Ovary (tissue), 9 donors: Measurements from ENCODE around the gene USP48. TPM values are rescaled to one million over a fixed set of nuclear protein-coding genes. Genes with fewer than 3 reads are reported as not detected.
A peak's percentile ranks its signal among the peaks of the same experiment; 100 is the strongest.

ENCODE experiments used
- DNase-seq, 5 donors: peaks; one replicate each; pipeline ENCODE4 v3.0.0-alpha.2; 2019 to 2020
- H3K27ac ChIP-seq, 2 donors: fragments of 200-600 bp; one replicate each; pipeline versions ENCODE4 v1.5.1 to v1.8.0; 2019 to 2022
- H3K27me3 ChIP-seq: fragments of 200-600 bp; one replicate; pipeline ENCODE4 v1.8.0; 2022
- H3K36me3 ChIP-seq: fragments of 200-600 bp; sonication (generic); one replicate; pipeline ENCODE4 v1.5.1; 2019
- H3K4me1 ChIP-seq: one replicate; pipeline ENCODE4 v1.8.1; 2013; ENCODE audit warnings: mild to moderate bottlenecking, moderate library complexity; ENCODE audit not compliant: insufficient read depth
- H3K4me3 ChIP-seq: fragments of 200-600 bp; sonication (generic); one replicate; pipeline ENCODE4 v1.5.1; 2017
- H3K9me3 ChIP-seq, 2 donors: fragments of 200-600 bp in 1 of 2; sonication (generic) in 1 of 2; one replicate each; pipeline versions ENCODE4 v1.5.1 to v1.8.1; 2013 to 2019; ENCODE audit warnings: mild to moderate bottlenecking in 1 of 2, moderate library complexity in 1 of 2
- EP300 ChIP-seq: sonication (generic); formaldehyde crosslinking; IDR thresholded peaks from one replicate; pipeline ENCODE4 v1.6.1; 2017; ENCODE audit warnings: antibody characterized with exemption
- POLR2A ChIP-seq: fragments of 450-650 bp; IDR thresholded peaks from one replicate; pipeline ENCODE4 v1.6.1; 2017; ENCODE audit warnings: antibody characterized with exemption, mild to moderate bottlenecking, moderate library complexity
- WGBS, 3 donors: extraction: QIAGEN DNeasy Blood & Tissue Kit in 1 of 3; methylation state at CpG; one replicate each; pipeline versions ENCODE4 v1.1.5 to v1.1.7; 2013 to 2017; 5-methylcytosine and 5-hydroxymethylcytosine counted together
- intact Hi-C, 4 donors: fragments of 100-400 bp; cut with DNase I; formaldehyde crosslinking; loops; one replicate each; pipeline versions ENCODE4 v1.11.0 to v1.15.1; 2022 to 2023
- polyA plus RNA-seq, 2 donors: library from polyadenylated mRNA; stranded (reverse); fragments of 200-250 nt in 1 of 2; fragments of 350-450 nt in 1 of 2; fragmentation: Illumina TruSeq in 1 of 2; extraction: RNeasy Lipid Tissue Mini Kit (QIAGEN cat#74804) in 1 of 2; gene quantifications; one replicate each; pipeline ENCODE4 v1.2.3, GENCODE V29; 2013 to 2014
- total RNA-seq, 7 donors: library from RNA; depleted of rRNA in 2 of 7; stranded (reverse); fragments of >200 nt in 2 of 7; fragmentation: NEBNext Ultra II Directional in 3 of 7; extraction: Animal tissue kit (Norgen Biotek cat#: 25700) in 3 of 7; gene quantifications; one replicate each; pipeline versions ENCODE4 v1.1.0 to v1.2.4, GENCODE V29; 2016 to 2023
- TF ChIP-seq, protein P1 (sequence below), 3 donors: fragments of 450-650 bp in 2 of 3; fragments of 200-600 bp in 1 of 3; IDR thresholded peaks; one replicate each; pipeline versions ENCODE4 v1.5.1 to v1.8.0; 2016 to 2022; ENCODE audit warnings: antibody characterized with exemption in 3 of 3, mild to moderate bottlenecking in 1 of 3
- donor health status: DM: no; HTN: no; CAD: no; lungs with moderate emphysema.
- donor health status: DM: no; HTN: no; CAD: no.
- donor health status: Bipolar disorder and iron deficiency.
- donor health status: DM: yes; HTN: yes; CAD: no.
- donor health status: DM: no; HTN: no; CAD: no.
- donor health status: DM: yes; HTN: yes; CAD: no.

Gene USP48
- total and polyA plus RNA-seq, 9 donors = 25.2 to 87.1 (median 60.6) TPM

- Histone ChIP-seq H3K27me3 (no peaks in the 10 kb centered on the region), H3K9me3 (no peaks in the 10 kb centered on the region), H3K4me1 (no peaks in the 10 kb centered on the region), H3K4me3 (no peak overlapping the region), H3K36me3 (no peaks in the 10 kb centered on the region), H3K27ac (no peak overlapping the region)
- peak in 1 of 5 donors; percentile 4 for DNase-seq
- no peak for TF ChIP-seq EP300
- TF ChIP-seq, protein P1, sequence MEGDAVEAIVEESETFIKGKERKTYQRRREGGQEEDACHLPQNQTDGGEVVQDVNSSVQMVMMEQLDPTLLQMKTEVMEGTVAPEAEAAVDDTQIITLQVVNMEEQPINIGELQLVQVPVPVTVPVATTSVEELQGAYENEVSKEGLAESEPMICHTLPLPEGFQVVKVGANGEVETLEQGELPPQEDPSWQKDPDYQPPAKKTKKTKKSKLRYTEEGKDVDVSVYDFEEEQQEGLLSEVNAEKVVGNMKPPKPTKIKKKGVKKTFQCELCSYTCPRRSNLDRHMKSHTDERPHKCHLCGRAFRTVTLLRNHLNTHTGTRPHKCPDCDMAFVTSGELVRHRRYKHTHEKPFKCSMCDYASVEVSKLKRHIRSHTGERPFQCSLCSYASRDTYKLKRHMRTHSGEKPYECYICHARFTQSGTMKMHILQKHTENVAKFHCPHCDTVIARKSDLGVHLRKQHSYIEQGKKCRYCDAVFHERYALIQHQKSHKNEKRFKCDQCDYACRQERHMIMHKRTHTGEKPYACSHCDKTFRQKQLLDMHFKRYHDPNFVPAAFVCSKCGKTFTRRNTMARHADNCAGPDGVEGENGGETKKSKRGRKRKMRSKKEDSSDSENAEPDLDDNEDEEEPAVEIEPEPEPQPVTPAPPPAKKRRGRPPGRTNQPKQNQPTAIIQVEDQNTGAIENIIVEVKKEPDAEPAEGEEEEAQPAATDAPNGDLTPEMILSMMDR (IDR thresholded peaks at IDR 0.05) = no peak
- no peak for TF ChIP-seq POLR2A
- intact Hi-C loops = loop anchor here in 2 of 4 donors (10.0 kb wide), 3 partner anchors 155 to 425 kb away; partner anchors contain the start of gene ALPL (in 2 of the 2)
- WGBS, 3 donors = 44 to 52% (median 52%) methylated on average over 4 of the region's 4 CpGs
Measured at GRCh38 chr1:21659924-21660326, 123.0 kb downstream of the USP48 start.

- Histone ChIP-seq H3K27ac (no peak overlapping the region), H3K4me3 (no peak overlapping the region), H3K4me1 (no peaks in the 10 kb centered on the region), H3K27me3 (no peaks in the 10 kb centered on the region), H3K36me3 (no peaks in the 10 kb centered on the region), H3K9me3 (no peaks in the 10 kb centered on the region)
- TF ChIP-seq POLR2A (no peak), EP300 (no peak)
- TF ChIP-seq, protein P1 (IDR thresholded peaks at IDR 0.05) = peak; percentile 71 to 89 (median 72)
- 1 to 2% (median 1%) methylated on average over 53 to 64 of the region's 64 CpGs for WGBS, 3 donors
- DNase-seq = peak; percentile 53 to 87 (median 69)
- intact Hi-C loops = loop anchor here in 2 of 4 donors (10.0 kb wide), 1 partner anchor 155 kb away; the partner anchor contains the start of gene ALPL (in 2 of the 2)
Measured at GRCh38 chr1:21659099-21659923, 123.6 kb downstream of the USP48 start.

DNA sequence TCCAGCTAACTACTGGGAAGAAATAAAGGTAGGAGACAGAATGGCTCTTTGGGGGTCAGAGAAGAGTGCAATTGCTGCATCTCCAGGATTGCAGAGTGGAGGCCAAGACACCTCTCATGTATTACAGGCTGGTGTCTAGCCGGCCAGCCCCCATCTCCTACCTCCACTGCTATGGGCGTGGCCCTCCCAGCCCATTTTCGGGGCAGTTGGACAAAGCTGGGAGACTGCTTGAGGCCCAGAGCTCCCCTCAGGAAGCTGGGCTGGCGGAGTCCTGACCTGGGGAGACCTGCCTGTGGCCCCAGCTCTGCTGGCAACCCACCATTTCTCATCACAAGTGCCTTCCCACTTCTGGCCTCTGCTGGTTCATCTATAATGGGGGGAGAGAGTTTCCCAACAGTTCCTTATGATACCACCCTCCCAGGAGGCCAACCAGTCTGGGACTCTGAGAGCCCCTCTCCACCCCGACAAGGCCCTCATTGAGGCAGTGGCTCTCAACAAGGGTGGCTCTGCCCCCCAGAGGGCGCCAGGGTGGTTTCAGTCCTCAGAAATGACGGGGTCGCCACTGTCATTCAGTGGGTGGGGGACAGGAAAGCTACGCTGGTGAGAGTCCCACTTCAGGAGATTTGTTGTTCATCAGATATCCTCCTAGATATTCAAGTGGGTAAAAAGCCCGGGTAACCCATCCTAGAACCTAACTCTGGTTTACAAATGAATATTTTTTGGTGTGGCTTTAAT is 125.3 kb downstream of the USP48 start:
- H3K27me3 ChIP-seq = no peaks in the 10 kb centered on the region
- WGBS, 3 donors = 66 to 72% (median 70%) methylated on average over 10 of the region's 10 CpGs
- no peaks in the 10 kb centered on the region for H3K9me3 ChIP-seq
- intact Hi-C loops = loop anchor here in 2 of 4 donors (10.0 kb wide), 1 partner anchor 153 kb away; the partner anchor contains the start of gene ALPL (in 2 of the 2)
- no peaks in the 10 kb centered on the region for H3K36me3 ChIP-seq
- H3K27ac ChIP-seq = no peak overlapping the region
- no peak overlapping the region for H3K4me3 ChIP-seq
- TF ChIP-seq, protein P1 (IDR thresholded peaks at IDR 0.05) = no peak
- TF ChIP-seq EP300 = no peak
- TF ChIP-seq POLR2A = no peak
- no peak for DNase-seq
- no peaks in the 10 kb centered on the region for H3K4me1 ChIP-seq

GRCh38 chr1:21655748-21656147 is 127.2 kb downstream of the USP48 start:
- H3K4me1 ChIP-seq = peaks cover 5% of the 10 kb centered on the region
- WGBS, 3 donors = 39 to 64% (median 55%) methylated on average over 4 of the region's 4 CpGs
- TF ChIP-seq EP300 (no peak), POLR2A (no peak)
- TF ChIP-seq, protein P1 (IDR thresholded peaks at IDR 0.05) = no peak
- H3K4me3 ChIP-seq = no peak overlapping the region
- no peaks in the 10 kb centered on the region for H3K27me3 ChIP-seq
- H3K27ac ChIP-seq = no peak overlapping the region
- H3K36me3 ChIP-seq = no peaks in the 10 kb centered on the region
- intact Hi-C loops = loop anchor here in 2 of 4 donors (10.0 kb wide), 1 partner anchor 151 kb away; the partner anchor contains the start of gene ALPL (in 2 of the 2)
- DNase-seq = no peak
- H3K9me3 ChIP-seq = no peaks in the 10 kb centered on the region
